HG03039 (cell line): Measurements from ENCODE around the gene IFNGR1.
"Not testable (repeated sequence)": the region's sequence is repeated elsewhere in the genome, so short reads cannot be mapped to it uniquely, and the experiment has no call there.

Source experiments
- ATAC-seq: cut with Tn5 transposase; IDR thresholded peaks from one replicate; pipeline ENCODE4 v1.9.1; 2021; ENCODE audit warnings: mild to moderate bottlenecking, moderate library complexity; ENCODE audit not compliant: unreplicated experiment

IFNGR1 gene

GRCh38 chr6:137236581-137237355 is 17.6 kb upstream of the IFNGR1 start:
- ATAC-seq = no peak

- ATAC-seq = no peak
Measured at GRCh38 chr6:137235686-137236085, 16.5 kb upstream of the IFNGR1 start.

- no peak for ATAC-seq
Measured at GRCh38 chr6:137233911-137234863, 15.0 kb upstream of the IFNGR1 start.

GRCh38 chr6:137231895-137232294 is 12.7 kb upstream of the IFNGR1 start:
- ATAC-seq = no peak

- ATAC-seq = no peak
Measured at GRCh38 chr6:137230956-137231555, 11.9 kb upstream of the IFNGR1 start.

- ATAC-seq = no peak
Measured at GRCh38 chr6:137230547-137230946, 11.4 kb upstream of the IFNGR1 start.

GRCh38 chr6:137229075-137229759 is 10.0 kb upstream of the IFNGR1 start:
- ATAC-seq = no peak

- ATAC-seq = peak; percentile 54
Measured at GRCh38 chr6:137227871-137228302, 8.7 kb upstream of the IFNGR1 start.

GRCh38 chr6:137226697-137227096 is 7.5 kb upstream of the IFNGR1 start:
- ATAC-seq = no peak

- peak; percentile 46 for ATAC-seq
Measured at GRCh38 chr6:137224799-137225198, 5.6 kb upstream of the IFNGR1 start.

GRCh38 chr6:137223370-137224131 is 4.4 kb upstream of the IFNGR1 start:
- no peak for ATAC-seq

GRCh38 chr6:137222381-137222780 is 3.2 kb upstream of the IFNGR1 start:
- no peak for ATAC-seq

GRCh38 chr6:137219664-137220252 is 573 bp upstream of the IFNGR1 start:
- no peak for ATAC-seq

- no peak for ATAC-seq
Measured at GRCh38 chr6:137218473-137218916, 690 bp downstream of the IFNGR1 start.

- ATAC-seq = no peak
Measured at GRCh38 chr6:137217801-137218472, 1.2 kb downstream of the IFNGR1 start.

GRCh38 chr6:137216875-137217553 is 2.2 kb downstream of the IFNGR1 start:
- ATAC-seq = no peak

GRCh38 chr6:137216106-137216505 is 3.1 kb downstream of the IFNGR1 start:
- no peak for ATAC-seq

GRCh38 chr6:137215630-137216029 is 3.6 kb downstream of the IFNGR1 start:
- ATAC-seq = not testable (repeated sequence)
